HEK293T (cell line): Measurements from ENCODE around the gene SMAD3.

ENCODE experiments used
- FOXM1 ChIP-seq: fragments of 450-650 bp; IDR thresholded peaks from 2 replicates; pipeline ENCODE4 v1.6.1; 2017; ENCODE audit warnings: mild to moderate bottlenecking, borderline replicate concordance
- SP1 ChIP-seq: fragments of 450-650 bp; IDR thresholded peaks from 2 replicates; pipeline ENCODE4 v1.6.1; 2017
- SUZ12 ChIP-seq: fragments of 450-650 bp; IDR thresholded peaks from 2 replicates; pipeline ENCODE4 v1.6.1; 2016; ENCODE audit warnings: mild to moderate bottlenecking

- no peak for TF ChIP-seq FOXM1
- TF ChIP-seq SP1: no peak
- TF ChIP-seq SUZ12: no peak
Observed at GRCh38 chr15:67080900-67081431, 15.6 kb downstream of the SMAD3 start.
